Measurements from ENCODE around the gene PPP1CB.

GRCh38 chr2:28772351-28772750 lies 20.7 kb downstream of the PPP1CB start:
- TF ChIP-seq EZH2phosphoT487 (IDR thresholded peaks at IDR 0.05; ENCODE audit: borderline replicate concordance, low read depth, low read length): no peak
- TF ChIP-seq, protein P1, sequence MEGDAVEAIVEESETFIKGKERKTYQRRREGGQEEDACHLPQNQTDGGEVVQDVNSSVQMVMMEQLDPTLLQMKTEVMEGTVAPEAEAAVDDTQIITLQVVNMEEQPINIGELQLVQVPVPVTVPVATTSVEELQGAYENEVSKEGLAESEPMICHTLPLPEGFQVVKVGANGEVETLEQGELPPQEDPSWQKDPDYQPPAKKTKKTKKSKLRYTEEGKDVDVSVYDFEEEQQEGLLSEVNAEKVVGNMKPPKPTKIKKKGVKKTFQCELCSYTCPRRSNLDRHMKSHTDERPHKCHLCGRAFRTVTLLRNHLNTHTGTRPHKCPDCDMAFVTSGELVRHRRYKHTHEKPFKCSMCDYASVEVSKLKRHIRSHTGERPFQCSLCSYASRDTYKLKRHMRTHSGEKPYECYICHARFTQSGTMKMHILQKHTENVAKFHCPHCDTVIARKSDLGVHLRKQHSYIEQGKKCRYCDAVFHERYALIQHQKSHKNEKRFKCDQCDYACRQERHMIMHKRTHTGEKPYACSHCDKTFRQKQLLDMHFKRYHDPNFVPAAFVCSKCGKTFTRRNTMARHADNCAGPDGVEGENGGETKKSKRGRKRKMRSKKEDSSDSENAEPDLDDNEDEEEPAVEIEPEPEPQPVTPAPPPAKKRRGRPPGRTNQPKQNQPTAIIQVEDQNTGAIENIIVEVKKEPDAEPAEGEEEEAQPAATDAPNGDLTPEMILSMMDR (conservative IDR thresholded peaks at IDR 0.05; ENCODE audit: low read length): no peak
